CD8-positive, alpha-beta memory T cell (primary cell): Measurements from ENCODE around the gene C6orf62. TPM values are rescaled to one million over a fixed set of nuclear protein-coding genes. Genes with fewer than 3 reads are reported as not detected.
A peak's percentile ranks its signal among the peaks of the same experiment; 100 is the strongest.
"Not testable (repeated sequence)": the region's sequence is repeated elsewhere in the genome, so short reads cannot be mapped to it uniquely, and the experiment has no call there.

Experiments
- CTCF ChIA-PET: fragments of 350-600 bp; sonication (Branson Sonifier 250); formaldehyde crosslinking; loops from one replicate; lab custom pipeline; 2021; ENCODE audit warnings: antibody characterized with exemption; lab: Charles Lee
- POLR2A ChIA-PET: fragments of 350-600 bp; sonication (Branson Sonifier 250); formaldehyde crosslinking; loops from one replicate; lab custom pipeline; 2021; ENCODE audit warnings: antibody characterized with exemption; lab: Charles Lee
- DNase-seq, 5 donors: peaks; one replicate each; pipeline versions ENCODE4 v3.0.0 to v3.0.0-alpha.2; 2020 to 2022; ENCODE audit warnings: mixed read lengths in 1 of 5
- H3K27ac ChIP-seq: one replicate; pipeline ENCODE4 v1.7.0; 2013; ENCODE audit warnings: low read depth, mild to moderate bottlenecking, low read length, moderate library complexity
- H3K27me3 ChIP-seq: 2 replicates; pipeline ENCODE4 v1.7.0; 2013; ENCODE audit warnings: low read length, mild to moderate bottlenecking; ENCODE audit not compliant: insufficient read depth, poor library complexity, severe bottlenecking
- H3K36me3 ChIP-seq: 2 replicates; pipeline ENCODE4 v1.7.0; 2013; ENCODE audit warnings: mild to moderate bottlenecking, low read length, moderate library complexity; ENCODE audit not compliant: insufficient read depth
- H3K4me1 ChIP-seq: 2 replicates; pipeline ENCODE4 v1.7.0; 2013; ENCODE audit warnings: mild to moderate bottlenecking, low read length, moderate library complexity; ENCODE audit not compliant: insufficient read depth
- H3K4me3 ChIP-seq: 2 replicates; pipeline ENCODE4 v1.7.0; 2013; ENCODE audit warnings: mild to moderate bottlenecking, low read length
- H3K9me3 ChIP-seq: 2 replicates; pipeline ENCODE4 v1.7.0; 2013; ENCODE audit warnings: mild to moderate bottlenecking, low read length
- H3K27ac Mint-ChIP-seq, 8 donors: one replicate each; pipeline ENCODE4 v1.8.0; 2020 to 2021; ENCODE audit warnings: mixed read lengths in 8 of 8, mild to moderate bottlenecking in 6 of 8, inconsistent platforms in 3 of 8, moderate library complexity in 3 of 8
- H3K27me3 Mint-ChIP-seq, 2 donors: one replicate each; pipeline ENCODE4 v1.8.0; 2020 to 2021; ENCODE audit warnings: mixed read lengths in 2 of 2, mild to moderate bottlenecking in 1 of 2, moderate library complexity in 1 of 2
- H3K36me3 Mint-ChIP-seq, 3 donors: one replicate each; pipeline ENCODE4 v1.8.0; 2020 to 2021; ENCODE audit warnings: mixed read lengths in 3 of 3, inconsistent platforms in 1 of 3, mild to moderate bottlenecking in 1 of 3
- H3K4me1 Mint-ChIP-seq, 3 donors: one replicate each; pipeline ENCODE4 v1.8.0; 2020 to 2021; ENCODE audit warnings: mixed read lengths in 3 of 3, inconsistent platforms in 1 of 3, mild to moderate bottlenecking in 1 of 3
- H3K4me3 Mint-ChIP-seq, 7 donors: one replicate each; pipeline ENCODE4 v1.8.0; 2020 to 2021; ENCODE audit warnings: mixed read lengths in 7 of 7, mild to moderate bottlenecking in 6 of 7, moderate library complexity in 4 of 7, inconsistent platforms in 2 of 7
- H3K9me3 Mint-ChIP-seq, 5 donors: one replicate each; pipeline ENCODE4 v1.8.0; 2020 to 2022; ENCODE audit warnings: mixed read lengths in 5 of 5, mild to moderate bottlenecking in 3 of 5, moderate library complexity in 2 of 5, inconsistent platforms in 1 of 5
- polyA plus RNA-seq: library from polyadenylated mRNA; unstranded; fragments of 300-500 nt; fragmentation: Illumina TruSeq; gene quantifications from one replicate; pipeline ENCODE4 v1.2.3, GENCODE V29; 2021
- total RNA-seq, 2 experiments: library from RNA; stranded (reverse); gene quantifications; one replicate each; pipeline ENCODE4 v1.2.3, GENCODE V29; 2021

The C6orf62 gene
- total and polyA plus RNA-seq, 3 experiments from 2014 or later, result 95.1 to 120 (median 95.6) TPM

DNA sequence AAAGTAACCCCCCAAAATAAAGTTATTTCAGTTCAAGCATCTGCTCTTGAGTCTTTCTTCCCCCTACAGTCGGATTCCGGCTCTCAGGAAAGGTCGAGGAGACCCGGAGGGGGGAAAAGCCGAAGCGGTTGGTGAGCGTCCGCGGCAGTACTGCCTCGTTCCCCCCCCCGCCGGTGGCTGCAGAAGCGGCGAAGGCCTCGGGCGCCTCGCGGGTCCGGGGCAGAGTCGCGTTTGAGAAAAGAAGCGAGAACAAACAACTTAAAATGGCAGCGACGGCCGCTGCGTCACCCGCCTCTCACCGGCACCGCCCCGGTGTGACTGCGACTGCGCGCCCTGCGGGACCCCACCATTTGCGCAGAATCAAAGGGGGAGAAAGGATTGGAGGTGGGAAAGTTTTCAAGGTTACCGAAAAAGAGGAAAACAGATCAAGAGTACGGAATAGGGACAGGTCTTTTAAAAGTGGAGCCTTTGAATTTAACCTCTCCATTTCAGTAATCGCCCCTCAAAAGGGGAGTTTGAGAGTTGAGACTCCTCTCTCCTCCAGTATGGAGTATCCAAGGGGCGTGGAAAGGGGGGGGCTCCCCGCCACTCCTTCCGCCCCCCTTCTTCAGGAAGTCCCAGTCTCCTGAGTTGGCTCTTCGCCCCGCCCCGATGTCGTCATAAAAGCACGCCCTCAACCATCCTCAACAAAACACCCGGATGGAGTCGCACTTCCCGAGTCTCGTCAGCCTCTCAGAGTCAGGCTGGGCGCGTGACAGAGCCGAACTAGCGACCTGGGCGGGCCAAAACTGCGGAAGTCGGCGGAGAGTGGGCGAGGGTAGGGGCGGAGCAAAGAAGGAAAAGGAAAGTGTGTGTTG lies 1.9 kb upstream of the C6orf62 start:
- POLR2A ChIA-PET, result interaction anchor here (0.6 to 1.9 kb wide), 5 partner anchors 54 to 417 kb away, joined by 3 to 7 read pairs (median 4); partner anchors contain the start of genes ACOT13, GMNN and TDP2
- Mint-ChIP-seq H3K36me3 (peaks cover 10 to 49% (median 16%) of the 10 kb centered on the region in 3 donors), H3K27me3 (peaks cover 0 to 5% of the 10 kb centered on the region in 2 donors), H3K4me3 (peak overlapping the region; percentile 89 to 100 (median 96)), H3K9me3 (no peaks in the 10 kb centered on the region), H3K27ac (peak overlapping the region; percentile 94 to 100 (median 98)), H3K4me1 (peaks cover 42 to 52% (median 49%) of the 10 kb centered on the region in 3 donors)
- H3K27me3 ChIP-seq, result no peaks in the 10 kb centered on the region
- H3K36me3 ChIP-seq, result peaks cover 10% of the 10 kb centered on the region
- H3K9me3 ChIP-seq, result no peaks in the 10 kb centered on the region
- CTCF ChIA-PET, result interaction anchor here (1.2 kb wide), 1 partner anchor 212 kb away, joined by 4 read pairs; no protein-coding TSS in a partner anchor
- H3K27ac ChIP-seq, result peak overlapping the region; percentile 100
- peak; percentile 99 to 100 (median 100) for DNase-seq
- peaks cover 37% of the 10 kb centered on the region for H3K4me1 ChIP-seq
- H3K4me3 ChIP-seq, result peak overlapping the region; percentile 89

DNA sequence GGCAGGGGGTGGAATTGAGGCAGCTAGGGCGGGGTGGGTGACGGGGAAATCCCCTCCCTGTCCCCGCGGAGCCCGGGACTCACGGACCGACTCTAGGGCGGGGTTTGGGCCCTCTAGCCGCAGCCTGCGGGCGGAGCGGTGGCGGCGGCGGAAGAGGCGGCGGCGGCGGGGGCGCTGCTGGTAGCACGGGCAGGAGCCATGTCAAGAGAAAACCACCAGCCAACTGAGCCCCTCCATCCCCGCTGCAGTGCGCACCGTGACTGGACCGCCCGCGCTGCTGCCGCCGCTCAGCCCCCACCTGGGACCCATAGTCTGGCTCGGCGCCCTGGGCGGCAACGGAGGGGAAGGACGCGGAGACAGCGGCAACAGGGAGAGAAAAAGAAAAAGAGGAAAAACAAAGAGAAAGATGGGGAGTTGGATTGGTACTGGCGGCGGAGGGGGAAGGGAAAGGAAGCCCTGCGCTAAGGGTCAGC lies 1.2 kb upstream of the C6orf62 start:
- H3K27me3 Mint-ChIP-seq, result peaks cover 0 to 5% of the 10 kb centered on the region in 2 donors
- H3K9me3 Mint-ChIP-seq, result no peaks in the 10 kb centered on the region
- H3K4me3 Mint-ChIP-seq, result peak overlapping the region; percentile 89 to 100 (median 96)
- Histone ChIP-seq H3K36me3 (peaks cover 13% of the 10 kb centered on the region), H3K4me3 (peak overlapping the region; percentile 89), H3K4me1 (peaks cover 44% of the 10 kb centered on the region), H3K9me3 (no peaks in the 10 kb centered on the region), H3K27me3 (no peaks in the 10 kb centered on the region), H3K27ac (peak overlapping the region; percentile 100)
- peak; percentile 62 to 85 (median 82) for DNase-seq
- ChIA-PET POLR2A (interaction anchor here (0.6 to 3.3 kb wide), 2 partner anchors 26 to 54 kb away, joined by 4 to 22 read pairs; partner anchors contain the start of genes ACOT13 and TDP2), CTCF (interaction anchor here (1.1 kb wide), 1 partner anchor 139 kb away, joined by 3 read pairs; no protein-coding TSS in a partner anchor)
- H3K27ac Mint-ChIP-seq, result peak overlapping the region; percentile 94 to 100 (median 98)
- H3K36me3 Mint-ChIP-seq, result peaks cover 16 to 56% (median 23%) of the 10 kb centered on the region in 3 donors
- peaks cover 48 to 58% (median 56%) of the 10 kb centered on the region in 3 donors for H3K4me1 Mint-ChIP-seq

DNA sequence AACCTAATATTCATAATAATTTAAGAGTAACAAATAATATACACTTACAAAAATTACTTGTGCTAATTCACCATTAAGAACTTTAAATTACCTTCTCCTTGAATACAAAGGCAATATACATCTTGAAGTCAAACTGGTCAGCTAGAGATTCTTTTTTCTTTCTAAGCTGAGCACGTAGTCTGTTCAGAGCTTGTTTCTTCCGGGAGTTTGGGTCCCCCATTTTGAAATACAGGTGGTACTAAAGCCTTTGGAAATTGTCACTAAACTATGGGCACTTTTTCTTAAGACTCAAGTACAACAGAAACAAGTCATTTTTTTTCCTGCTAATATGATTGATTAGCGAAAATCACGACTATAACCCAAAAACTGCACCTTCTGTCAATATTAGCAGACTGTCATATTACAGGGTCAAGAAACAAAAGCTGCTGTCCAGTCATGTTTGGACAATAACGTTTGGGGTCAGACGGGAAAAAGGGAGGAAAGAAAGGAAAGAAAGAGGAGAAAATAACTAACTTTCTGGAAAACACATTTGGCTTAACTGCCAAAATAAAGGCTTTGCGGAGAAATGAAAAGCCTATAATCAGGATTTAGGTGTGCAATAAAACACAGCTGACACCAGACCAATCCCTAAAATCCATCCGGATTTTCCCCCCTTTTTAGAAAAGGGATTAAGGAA lies 367 bp downstream of the C6orf62 start:
- peak overlapping the region; percentile 94 to 100 (median 98) for H3K27ac Mint-ChIP-seq
- ChIA-PET CTCF (interaction anchor here (0.7 to 1.6 kb wide), 3 partner anchors 137 to 302 kb away, joined by 3 to 5 read pairs (median 3); partner anchors contain the start of gene ALDH5A1), POLR2A (interaction anchor here (0.6 to 3.3 kb wide), 11 partner anchors 10 to 1857 kb away, joined by 3 to 22 read pairs (median 3); partner anchors contain the start of genes ACOT13, GMNN and TDP2)
- no peaks in the 10 kb centered on the region for H3K9me3 Mint-ChIP-seq
- DNase-seq, result peak in 2 of 5 donors; percentile 15 to 24
- Histone ChIP-seq H3K36me3 (peaks cover 28% of the 10 kb centered on the region), H3K27ac (peak overlapping the region; percentile 100), H3K9me3 (no peaks in the 10 kb centered on the region), H3K27me3 (no peaks in the 10 kb centered on the region), H3K4me3 (peak overlapping the region; percentile 66), H3K4me1 (peaks cover 59% of the 10 kb centered on the region)
- peak overlapping the region; percentile 89 to 100 (median 96) for H3K4me3 Mint-ChIP-seq
- H3K27me3 Mint-ChIP-seq, result peaks cover 0 to 5% of the 10 kb centered on the region in 2 donors
- peaks cover 64 to 74% (median 72%) of the 10 kb centered on the region in 3 donors for H3K4me1 Mint-ChIP-seq
- peaks cover 20 to 72% (median 29%) of the 10 kb centered on the region in 3 donors for H3K36me3 Mint-ChIP-seq

DNA sequence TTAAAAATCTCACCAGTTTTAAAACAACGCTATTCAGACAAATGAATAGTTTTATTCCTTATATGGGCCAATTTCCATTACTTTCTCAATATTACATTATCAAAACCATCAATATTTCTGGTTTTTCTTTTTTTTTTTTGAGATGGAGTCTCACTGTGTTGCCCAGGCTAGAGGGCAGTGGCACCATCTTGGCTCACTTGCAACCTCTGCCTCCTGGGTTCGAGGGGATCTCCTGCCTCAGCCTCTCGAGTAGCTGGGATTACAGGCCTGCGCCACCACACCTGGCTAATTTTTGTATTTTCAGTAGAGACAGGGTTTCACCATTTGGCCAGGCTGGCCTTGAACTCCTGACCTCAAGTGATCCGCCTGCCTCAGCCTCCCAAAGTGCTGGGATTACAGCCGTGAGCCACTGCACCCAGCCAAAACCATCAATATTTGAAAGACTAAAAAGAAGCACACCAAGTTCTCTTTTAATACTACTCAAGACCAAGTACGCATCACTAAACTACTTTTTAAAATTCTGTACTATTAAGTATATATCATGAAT lies 2.3 kb downstream of the C6orf62 start:
- peaks cover 70% of the 10 kb centered on the region for H3K4me1 ChIP-seq
- H3K9me3 ChIP-seq, H3K27me3 ChIP-seq, H3K27me3 Mint-ChIP-seq, H3K9me3 Mint-ChIP-seq, DNase-seq, H3K27ac ChIP-seq, H3K4me3 ChIP-seq: not testable (repeated sequence)
- Mint-ChIP-seq H3K36me3 (peaks cover 20 to 88% (median 34%) of the 10 kb centered on the region in 3 donors), H3K27ac (peak overlapping the region; percentile 30 to 100 (median 97)), H3K4me1 (peaks cover 75 to 86% (median 84%) of the 10 kb centered on the region in 3 donors), H3K4me3 (peak overlapping the region; percentile 89 to 100 (median 96))
- POLR2A ChIA-PET, result interaction anchor here (0.6 to 3.3 kb wide), 4 partner anchors 9 to 301 kb away, joined by 3 to 22 read pairs (median 3); partner anchors contain the start of genes ACOT13 and TDP2
- CTCF ChIA-PET, result interaction anchor here (1.9 kb wide), 1 partner anchor 301 kb away, joined by 4 read pairs; no protein-coding TSS in a partner anchor
- H3K36me3 ChIP-seq, result peaks cover 41% of the 10 kb centered on the region

DNA sequence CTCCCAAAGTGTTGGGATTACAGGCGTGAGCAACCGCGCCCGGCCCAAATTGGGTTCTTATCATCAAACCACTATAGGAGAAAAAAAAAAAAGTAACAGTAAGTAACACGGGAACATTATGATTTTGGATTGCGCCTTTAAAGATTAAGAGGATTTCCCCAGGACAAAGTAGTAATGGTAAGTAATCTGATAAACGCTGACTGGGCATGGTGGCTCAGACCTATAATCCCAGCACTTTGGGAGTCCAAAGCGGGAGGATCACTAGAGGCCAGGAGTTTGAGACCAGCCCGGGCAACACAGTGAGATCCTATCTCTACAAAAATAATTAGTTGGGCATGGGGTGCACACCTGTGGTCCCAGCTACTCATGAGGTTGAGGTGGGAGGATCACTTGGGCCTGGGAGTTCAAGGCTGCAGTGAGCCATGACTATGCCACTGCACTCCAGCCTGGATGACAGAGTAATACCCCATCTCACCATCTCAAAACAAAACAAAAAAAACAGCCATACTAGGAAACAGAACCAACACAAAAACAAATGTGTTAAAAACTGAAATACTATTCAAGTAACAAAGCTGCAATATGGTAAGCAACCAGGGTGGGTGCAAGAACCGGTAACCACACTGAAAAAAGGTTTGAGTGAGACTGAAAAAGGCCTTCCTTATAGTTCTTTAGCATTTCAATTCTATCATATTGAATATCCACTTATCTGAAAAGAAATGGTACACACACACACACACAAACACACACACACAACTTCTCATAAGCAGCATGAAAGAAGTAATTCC lies 8.2 kb downstream of the C6orf62 start:
- H3K4me1 ChIP-seq, result peaks cover 48% of the 10 kb centered on the region
- no peak overlapping the region for H3K4me3 ChIP-seq
- ChIA-PET CTCF (interaction anchor here (0.7 kb wide), 1 partner anchor 586 kb away, joined by 3 read pairs; no protein-coding TSS in a partner anchor), POLR2A (interaction anchor here (0.6 to 0.7 kb wide), 2 partner anchors 8 to 23 kb away, joined by 3 to 6 read pairs; no protein-coding TSS in a partner anchor)
- Mint-ChIP-seq H3K4me1 (peaks cover 52 to 81% (median 72%) of the 10 kb centered on the region in 3 donors), H3K4me3 (peak overlapping the region in 6 of 7 donors; percentile 10 to 52 (median 41)), H3K9me3 (no peaks in the 10 kb centered on the region), H3K27me3 (no peaks in the 10 kb centered on the region), H3K27ac (peak overlapping the region; percentile 19 to 98 (median 79)), H3K36me3 (peaks cover 9 to 92% (median 24%) of the 10 kb centered on the region in 3 donors)
- H3K27ac ChIP-seq, result no peak overlapping the region
- H3K36me3 ChIP-seq, result peaks cover 69% of the 10 kb centered on the region
- H3K9me3 ChIP-seq, result no peaks in the 10 kb centered on the region
- H3K27me3 ChIP-seq, result no peaks in the 10 kb centered on the region
- no peak for DNase-seq

DNA sequence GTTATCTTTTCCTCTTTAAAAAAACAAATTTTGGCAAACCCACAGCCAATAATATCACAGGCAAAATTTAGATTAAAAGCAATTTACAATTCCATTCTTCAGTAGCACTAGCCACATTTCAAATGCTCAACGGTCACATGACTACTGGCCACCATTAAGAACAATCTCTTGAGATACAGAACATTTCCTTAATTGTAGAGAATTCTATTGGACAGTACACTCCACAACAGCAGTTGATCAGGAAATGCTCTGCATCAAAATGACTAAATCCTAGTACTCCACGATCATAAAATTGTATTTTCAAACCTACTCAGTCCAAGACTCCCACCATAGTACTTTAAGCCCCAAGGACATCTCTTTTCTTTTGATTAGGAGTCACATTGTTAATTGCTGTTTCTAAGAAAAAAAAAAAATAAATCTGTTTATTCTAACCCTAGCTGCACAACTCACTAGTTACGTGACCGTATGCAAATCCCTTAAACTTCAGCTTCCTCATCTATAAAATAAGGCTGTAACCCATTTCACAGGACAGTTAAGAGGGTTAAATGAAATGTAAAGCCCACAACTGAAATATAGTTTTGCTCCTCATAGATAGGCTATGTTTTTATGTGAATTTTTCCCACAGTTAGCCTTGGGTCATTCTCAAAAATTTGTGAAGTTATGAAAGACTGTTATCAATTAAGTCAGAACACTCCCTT lies 9.8 kb downstream of the C6orf62 start:
- peaks cover 64% of the 10 kb centered on the region for H3K36me3 ChIP-seq
- H3K27me3 ChIP-seq, result no peaks in the 10 kb centered on the region
- H3K4me1 ChIP-seq, result peaks cover 33% of the 10 kb centered on the region
- no peaks in the 10 kb centered on the region for H3K27me3 Mint-ChIP-seq
- CTCF ChIA-PET, result no interaction called here
- H3K4me1 Mint-ChIP-seq, result peaks cover 40 to 74% (median 69%) of the 10 kb centered on the region in 3 donors
- DNase-seq, result no peak
- POLR2A ChIA-PET, result interaction anchor here (1.1 kb wide), 1 partner anchor 9 kb away, joined by 3 read pairs; the partner anchor contains the start of gene C6orf62
- no peaks in the 10 kb centered on the region for H3K9me3 Mint-ChIP-seq
- H3K4me3 Mint-ChIP-seq, result peak overlapping the region in 2 of 7 donors; percentile 11 to 34
- H3K27ac Mint-ChIP-seq, result peak overlapping the region in 7 of 8 donors; percentile 10 to 66 (median 53)
- no peaks in the 10 kb centered on the region for H3K9me3 ChIP-seq
- H3K27ac ChIP-seq, result no peak overlapping the region
- H3K4me3 ChIP-seq, result no peak overlapping the region
- H3K36me3 Mint-ChIP-seq, result peaks cover 0 to 90% (median 21%) of the 10 kb centered on the region in 3 donors
